Measurements from ENCODE around the gene ZSWIM8. TPM values are rescaled to one million over a fixed set of nuclear protein-coding genes. Genes with fewer than 3 reads are reported as not detected.

ZSWIM8 gene
- total RNA-seq, 1 donor from 2014 or later = 40.3 TPM

Other genes starting within 250 kb of the ZSWIM8 start
- 22.5 TPM for gene USP54, start 194.3 kb upstream of the ZSWIM8 start, total RNA-seq
- gene MYOZ1, start 144.1 kb upstream of the ZSWIM8 start, total RNA-seq = 0.38 TPM
- 213 TPM for gene SYNPO2L, start 129.6 kb upstream of the ZSWIM8 start, total RNA-seq
- 3.5 TPM for gene AGAP5, start 87.5 kb upstream of the ZSWIM8 start, total RNA-seq
- gene SEC24C, start 41.2 kb upstream of the ZSWIM8 start, total RNA-seq = 42.3 TPM
- gene CHCHD1, start 3.6 kb upstream of the ZSWIM8 start, total RNA-seq = 28.0 TPM
- gene NDST2, start 26.0 kb downstream of the ZSWIM8 start, total RNA-seq = 10.4 TPM
- 11.2 TPM for gene CAMK2G, start 88.9 kb downstream of the ZSWIM8 start, total RNA-seq
- gene PLAU, start 125.5 kb downstream of the ZSWIM8 start, total RNA-seq = 7.5 TPM
- gene VCL, start 212.5 kb downstream of the ZSWIM8 start, total RNA-seq = 194 TPM